ENCODE measurements around the gene RELN.
"Not testable (repeated sequence)": the region's sequence is repeated elsewhere in the genome, so short reads cannot be mapped to it uniquely, and the experiment has no call there.

RELN gene

DNA sequence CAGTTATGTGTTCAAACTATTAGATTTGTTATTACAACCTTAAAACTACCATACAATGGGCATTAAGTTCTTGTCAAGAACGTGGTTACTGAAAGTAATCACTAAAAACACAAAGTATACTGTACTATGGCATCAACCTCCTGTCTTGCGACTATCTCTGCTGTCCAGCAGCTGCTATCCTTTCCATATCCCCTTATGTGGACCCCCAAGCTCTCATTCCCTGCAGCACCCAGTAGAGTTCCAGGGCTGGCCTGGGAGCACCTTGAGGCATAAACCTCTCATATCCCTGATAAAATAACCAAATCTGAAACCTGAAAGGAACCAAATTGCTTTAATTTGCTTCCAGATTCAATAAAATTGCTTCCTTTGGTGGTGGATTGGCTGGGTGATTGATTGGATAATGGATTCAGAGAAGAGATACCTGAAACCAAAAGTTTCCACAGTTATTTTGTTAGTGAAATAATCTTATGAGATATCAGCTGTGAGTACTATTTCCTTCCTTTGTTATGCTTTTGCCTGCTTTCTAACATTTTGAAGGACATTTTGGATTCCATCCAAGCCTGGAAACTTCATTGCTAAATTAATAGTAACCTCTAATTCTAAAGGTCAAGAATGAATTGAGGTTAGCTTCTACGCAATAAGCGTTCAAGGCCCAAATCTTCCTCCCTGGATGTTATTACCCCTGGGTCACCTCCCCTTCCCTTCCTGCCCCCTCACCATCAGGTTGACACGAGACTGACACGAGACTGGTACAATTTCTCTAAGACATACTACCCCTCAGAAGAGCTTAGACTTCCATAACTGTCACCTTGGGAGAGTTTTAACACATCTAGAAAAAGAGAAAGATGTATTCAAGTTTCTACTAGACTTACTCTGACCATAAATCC, 48.8 kb downstream of the RELN start:
- DNase-seq, result no peak

- no peak for DNase-seq
These were observed 51.8 kb downstream of the RELN start for GRCh38 chr7:103937680-103938079.

DNA sequence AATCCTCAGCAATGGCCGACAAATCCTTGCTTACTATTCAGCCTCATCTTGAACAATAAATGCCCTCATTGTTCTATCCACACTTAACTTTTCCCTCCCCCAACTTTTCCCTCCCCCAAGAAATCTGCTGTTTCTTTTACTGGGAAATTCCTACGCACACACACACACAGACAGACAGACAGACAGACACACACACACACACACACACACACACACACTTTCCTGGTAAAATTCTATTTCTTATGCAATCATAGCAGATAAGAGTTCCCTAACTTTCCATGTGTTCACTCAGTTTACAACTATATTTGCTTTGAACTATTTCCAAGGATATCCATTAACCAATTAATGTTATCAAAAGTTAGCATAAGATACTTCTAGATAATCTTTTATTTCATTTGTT, 52.9 kb downstream of the RELN start:
- no peak for DNase-seq

DNA sequence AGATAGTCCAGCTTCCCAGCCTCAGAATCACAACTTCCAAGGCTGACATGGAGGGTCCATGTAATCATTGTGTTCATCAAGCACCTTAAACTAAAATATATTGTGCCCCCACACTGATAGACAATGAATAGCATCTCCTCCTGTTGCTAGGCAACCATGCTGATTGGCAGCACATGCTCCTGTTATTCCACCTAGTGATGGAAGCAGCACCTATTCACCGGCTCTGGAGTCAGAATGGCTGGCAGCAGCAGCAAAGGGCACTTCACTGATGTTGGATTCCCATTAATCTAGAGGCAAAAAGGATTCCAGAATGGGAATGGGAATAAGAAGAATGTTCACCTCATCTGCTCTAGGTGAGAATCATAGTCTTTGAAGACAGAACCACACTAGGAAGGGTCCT, 55.0 kb downstream of the RELN start:
- no peak for DNase-seq

DNA sequence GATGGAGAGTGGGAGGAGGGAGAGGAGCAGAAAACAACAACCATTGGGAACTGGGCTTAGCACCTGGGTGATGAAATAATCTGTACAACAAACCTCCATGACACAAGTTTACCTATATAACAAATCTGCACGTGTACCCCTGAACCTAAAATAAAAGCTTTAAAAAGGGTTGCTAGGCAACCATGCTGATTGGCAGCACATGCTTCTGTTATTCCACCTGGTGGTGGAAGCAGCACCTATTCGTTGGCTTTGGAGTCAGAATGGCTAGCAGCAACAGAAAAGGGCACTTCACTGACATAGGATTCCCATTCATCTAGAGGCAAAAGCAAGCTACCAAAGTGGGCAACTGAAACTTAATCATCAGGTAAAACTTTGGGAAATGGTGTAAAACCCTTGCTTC, 57.1 kb downstream of the RELN start:
- no peak for DNase-seq

GRCh38 chr7:103929901-103930311, 59.6 kb downstream of the RELN start:
- no peak for DNase-seq

DNA sequence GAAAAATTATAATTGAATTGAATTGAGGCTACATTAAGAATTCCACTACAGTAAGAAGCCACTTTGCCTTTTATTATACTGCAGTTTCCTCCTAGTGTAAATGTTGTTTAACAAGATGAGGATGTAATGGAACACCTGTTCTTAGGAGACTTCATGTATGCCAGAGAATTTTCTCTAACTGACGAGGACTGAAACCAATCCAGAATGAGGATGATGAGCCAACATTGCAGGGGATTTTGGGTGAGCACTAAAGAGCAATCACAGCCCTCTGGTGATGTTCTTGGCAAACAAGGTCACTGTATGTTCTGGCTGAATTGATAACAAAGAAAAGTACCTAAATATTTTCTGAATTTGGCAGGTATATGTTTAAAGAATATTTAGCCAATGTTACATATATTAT, 60.9 kb downstream of the RELN start:
- DNase-seq, result no peak

GRCh38 chr7:103924184-103924583, 65.3 kb downstream of the RELN start:
- no peak for DNase-seq

- DNase-seq, result no peak
These were observed 67.1 kb downstream of the RELN start for GRCh38 chr7:103922407-103922806.

GRCh38 chr7:103921692-103922091, 67.8 kb downstream of the RELN start:
- no peak for DNase-seq

DNA sequence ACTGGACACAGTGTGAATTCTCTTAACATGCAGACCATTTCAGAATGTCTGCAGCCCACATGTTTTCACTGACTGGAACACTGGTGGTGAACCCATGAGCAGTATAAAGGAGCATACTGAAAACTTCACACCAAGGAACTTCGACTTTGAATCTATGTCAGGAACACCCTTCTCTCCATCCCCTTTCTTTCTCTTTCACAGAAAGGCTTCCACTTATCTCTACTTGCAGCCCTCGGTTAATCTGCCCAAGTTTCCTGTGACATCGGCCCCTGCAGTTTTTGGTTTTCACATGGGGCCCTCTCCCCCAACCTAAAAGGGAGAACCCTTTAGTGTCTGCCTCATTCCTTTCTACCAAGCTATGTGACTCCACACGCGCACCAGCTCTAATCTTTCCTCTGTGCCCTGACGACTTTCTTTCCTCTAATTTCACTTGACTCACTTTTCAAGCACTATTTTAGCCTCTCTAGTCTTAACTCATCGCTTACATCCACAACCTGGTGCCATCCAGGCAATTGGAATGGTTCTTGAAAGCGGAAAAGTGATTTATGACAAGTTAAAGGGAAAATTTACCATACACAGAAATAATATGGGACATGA, 70.1 kb downstream of the RELN start:
- no peak for DNase-seq

GRCh38 chr7:103918631-103919271, 70.7 kb downstream of the RELN start:
- DNase-seq, result no peak

GRCh38 chr7:103915680-103916357, 73.6 kb downstream of the RELN start:
- no peak for DNase-seq

GRCh38 chr7:103914147-103914899, 75.1 kb downstream of the RELN start:
- no peak for DNase-seq

DNA sequence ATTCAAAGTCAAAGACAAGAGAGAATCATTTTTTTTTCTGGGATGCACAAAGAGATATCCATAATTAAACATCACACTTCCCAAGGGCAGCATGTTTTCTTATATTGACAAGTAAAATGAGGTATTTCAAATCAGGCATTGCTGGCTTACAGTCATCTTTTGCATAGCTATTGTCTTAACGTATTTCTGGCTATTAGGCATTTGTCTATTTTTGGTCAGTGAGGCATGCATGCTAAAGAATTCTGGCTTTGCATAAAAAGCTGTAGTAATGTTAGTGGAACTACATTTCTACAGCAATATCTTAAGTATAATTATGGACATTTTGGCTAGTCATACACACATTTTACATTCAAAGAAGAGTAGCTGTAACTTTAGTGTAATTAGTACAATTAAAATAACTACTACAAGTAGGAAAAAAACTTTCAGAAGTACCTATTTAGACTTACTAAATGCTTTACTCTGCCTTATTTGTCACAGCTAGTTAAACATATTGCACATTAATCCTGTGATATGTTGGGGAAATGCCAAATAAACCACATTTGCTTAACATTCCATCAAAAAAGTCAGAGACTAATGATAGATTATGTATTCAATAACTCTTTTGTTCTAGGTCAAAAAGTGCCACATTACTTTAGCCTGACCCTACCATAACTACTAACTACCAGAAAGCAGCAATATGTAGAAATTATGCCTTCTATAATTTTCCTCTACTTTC, 76.4 kb downstream of the RELN start:
- DNase-seq, result no peak

GRCh38 chr7:103911015-103911414, 78.4 kb downstream of the RELN start:
- DNase-seq, result not testable (repeated sequence)

- DNase-seq, result no peak
These were observed 83.5 kb downstream of the RELN start for GRCh38 chr7:103905997-103906396.

DNA sequence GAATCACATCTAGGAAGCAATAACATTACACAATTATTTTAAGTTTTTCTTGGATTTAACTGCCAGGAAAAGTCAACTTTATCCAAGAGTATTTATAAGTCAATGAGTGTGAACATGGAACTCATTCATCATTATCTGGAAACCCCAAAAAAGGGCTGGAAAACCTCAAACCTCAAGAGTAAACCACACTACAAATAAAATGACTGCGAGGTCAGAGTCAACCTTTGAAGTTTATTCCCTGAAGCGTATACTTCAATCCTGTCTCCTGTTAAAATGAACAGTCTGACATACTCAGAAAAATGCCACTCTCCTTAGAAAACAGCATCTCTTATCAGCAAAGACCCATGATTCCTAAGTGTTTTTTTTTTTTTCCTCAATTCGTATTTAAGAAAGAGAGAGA, 86.5 kb downstream of the RELN start:
- no peak for DNase-seq

- DNase-seq, result not testable (repeated sequence)
These were observed 92.6 kb downstream of the RELN start for GRCh38 chr7:103896826-103897225.

GRCh38 chr7:103894656-103895596, 94.5 kb downstream of the RELN start:
- DNase-seq, result no peak

GRCh38 chr7:103893350-103893749, 96.1 kb downstream of the RELN start:
- DNase-seq, result no peak
